ENCODE results near the gene CXCL8. TPM values are rescaled to one million over a fixed set of nuclear protein-coding genes. Genes with fewer than 3 reads are reported as not detected.

CXCL8 gene
- total and polyA plus RNA-seq, 4 donors, result 1.3 to 17.9 (median 10.0) TPM

GRCh38 chr4:73777612-73778011, 37.2 kb downstream of the CXCL8 start:
- no peak overlapping the region for H3K27ac ChIP-seq (ENCODE audit: low read depth in 1 of 2, low read length in 2 of 2)
- DNase-seq (no peak), ATAC-seq (ENCODE audit: low FRiP score) (no peak)
- H3K27me3 ChIP-seq (ENCODE audit: control insufficient read depth in 1 of 2, insufficient read depth in 2 of 2, low read length in 1 of 2), result no peaks in the 10 kb centered on the region
- WGBS, 2 donors, result 26 to 32% methylated on average over 3 of the region's 3 CpGs
- intact Hi-C loops (cut with DNase I), result no loop called here
- peaks cover 0 to 3% of the 10 kb centered on the region in 2 donors for H3K4me1 ChIP-seq (ENCODE audit: control insufficient read depth in 1 of 2, insufficient read depth in 2 of 2, low read length in 2 of 2)
- no peak overlapping the region for H3K4me3 ChIP-seq (ENCODE audit: low read length in 2 of 2)
- H3K9me3 ChIP-seq (ENCODE audit: control insufficient read depth, low read length), result no peaks in the 10 kb centered on the region
- no peaks in the 10 kb centered on the region for H3K36me3 ChIP-seq (ENCODE audit: control insufficient read depth in 1 of 2, insufficient read depth in 2 of 2, low read length in 1 of 2)

- no peak for ATAC-seq (ENCODE audit: low FRiP score)
- intact Hi-C loops (cut with DNase I), result no loop called here
- Histone ChIP-seq H3K36me3 (ENCODE audit: control insufficient read depth in 1 of 2, insufficient read depth in 2 of 2, low read length in 1 of 2) (no peaks in the 10 kb centered on the region), H3K4me1 (ENCODE audit: control insufficient read depth in 1 of 2, insufficient read depth in 2 of 2, low read length in 2 of 2) (peaks cover 0 to 3% of the 10 kb centered on the region in 2 donors), H3K27ac (ENCODE audit: low read depth in 1 of 2, low read length in 2 of 2) (no peak overlapping the region), H3K27me3 (ENCODE audit: control insufficient read depth in 1 of 2, insufficient read depth in 2 of 2, low read length in 1 of 2) (no peaks in the 10 kb centered on the region), H3K9me3 (ENCODE audit: control insufficient read depth, low read length) (no peaks in the 10 kb centered on the region), H3K4me3 (ENCODE audit: low read length in 2 of 2) (no peak overlapping the region)
- 90 to 98% methylated on average over 1 of the region's 1 CpG for WGBS, 2 donors
- no peak for DNase-seq
Observed at GRCh38 chr4:73780243-73780642, 39.9 kb downstream of the CXCL8 start.

GRCh38 chr4:73780834-73781233, 40.5 kb downstream of the CXCL8 start:
- 40 to 51% methylated on average over 2 of the region's 2 CpGs for WGBS, 2 donors
- DNase-seq (no peak), ATAC-seq (ENCODE audit: low FRiP score) (no peak)

GRCh38 chr4:73788411-73788810, 48.0 kb downstream of the CXCL8 start:
- Histone ChIP-seq H3K4me3 (ENCODE audit: low read length in 2 of 2) (no peak overlapping the region), H3K27ac (ENCODE audit: low read depth in 1 of 2, low read length in 2 of 2) (no peak overlapping the region), H3K36me3 (ENCODE audit: control insufficient read depth in 1 of 2, insufficient read depth in 2 of 2, low read length in 1 of 2) (no peaks in the 10 kb centered on the region), H3K4me1 (ENCODE audit: control insufficient read depth in 1 of 2, insufficient read depth in 2 of 2, low read length in 2 of 2) (no peaks in the 10 kb centered on the region), H3K9me3 (ENCODE audit: control insufficient read depth, low read length) (no peaks in the 10 kb centered on the region), H3K27me3 (ENCODE audit: control insufficient read depth in 1 of 2, insufficient read depth in 2 of 2, low read length in 1 of 2) (no peaks in the 10 kb centered on the region)
- intact Hi-C loops (cut with DNase I), result no loop called here
- WGBS, 2 donors, result 36 to 39% methylated on average over 2 of the region's 2 CpGs
- no peak for DNase-seq
- no peak for ATAC-seq (ENCODE audit: low FRiP score)

More at GRCh38 chr4:73780834-73781233, 40.5 kb downstream of the CXCL8 start:
- Histone ChIP-seq H3K36me3 (ENCODE audit: control insufficient read depth in 1 of 2, insufficient read depth in 2 of 2, low read length in 1 of 2) (no peaks in the 10 kb centered on the region), H3K4me1 (ENCODE audit: control insufficient read depth in 1 of 2, insufficient read depth in 2 of 2, low read length in 2 of 2) (no peaks in the 10 kb centered on the region), H3K4me3 (ENCODE audit: low read length in 2 of 2) (no peak overlapping the region), H3K9me3 (ENCODE audit: control insufficient read depth, low read length) (no peaks in the 10 kb centered on the region), H3K27ac (ENCODE audit: low read depth in 1 of 2, low read length in 2 of 2) (no peak overlapping the region), H3K27me3 (ENCODE audit: control insufficient read depth in 1 of 2, insufficient read depth in 2 of 2, low read length in 1 of 2) (no peaks in the 10 kb centered on the region)
- intact Hi-C loops (cut with DNase I), result no loop called here

Other genes starting within 250 kb of the CXCL8 start
- not detected for gene RASSF6, start 120.1 kb upstream of the CXCL8 start, total RNA-seq
- 1 to 10 TPM in 1 of 2 donors, not detected in 1; 3.0 TPM for gene RASSF6, start 120.1 kb upstream of the CXCL8 start, polyA plus RNA-seq
- gene CXCL6, start 96.1 kb downstream of the CXCL8 start, total RNA-seq, result under 1 TPM in 1 of 2 donors, not detected in 1; 0.57 TPM
- not detected for gene CXCL6, start 96.1 kb downstream of the CXCL8 start, polyA plus RNA-seq
- under 1 TPM in 1 of 2 donors, not detected in 1; 0.88 TPM for gene PF4V1, start 112.7 kb downstream of the CXCL8 start, total RNA-seq
- gene PF4V1, start 112.7 kb downstream of the CXCL8 start, polyA plus RNA-seq, result not detected
- 1 to 10 TPM; 2.4 to 4.6 TPM for gene CXCL1, start 128.8 kb downstream of the CXCL8 start, total RNA-seq
- gene CXCL1, start 128.8 kb downstream of the CXCL8 start, polyA plus RNA-seq, result 1 to 10 TPM in 1 of 2 donors, not detected in 1; 1.6 TPM
- 1 to 10 TPM in 1 of 2 donors, not detected in 1; 3.3 TPM for gene PF4, start 241.5 kb downstream of the CXCL8 start, total RNA-seq
- not detected for gene PF4, start 241.5 kb downstream of the CXCL8 start, polyA plus RNA-seq
- 1 to 10 TPM in 1 of 2 donors, under 1 TPM in 1; 0.57 to 8.4 TPM for gene PPBP, start 247.6 kb downstream of the CXCL8 start, total RNA-seq
- gene PPBP, start 247.6 kb downstream of the CXCL8 start, polyA plus RNA-seq, result not detected